ENCODE data around the gene ABCB11. TPM values are rescaled to one million over a fixed set of nuclear protein-coding genes. Genes with fewer than 3 reads are reported as not detected.

ABCB11 gene
- total and polyA plus RNA-seq, 2 of the 4 experiments (the other 2 are of a cell fraction), result not detected

GRCh38 chr2:169018390-169018789, 12.7 kb downstream of the ABCB11 start:
- H3K27me3 ChIP-seq (ENCODE audit: control insufficient read depth, insufficient read depth, low read length), result no peaks in the 10 kb centered on the region
- dilution Hi-C loops (cut with HindIII; ENCODE audit: low sequenced_read_pairs, unreplicated experiment), result no loop called here
- H2BK120ac ChIP-seq (ENCODE audit: low read depth, low read length), result no peak overlapping the region
- no CpG with 5 or more reads among the region's 3 CpGs for WGBS, 2 experiments (ENCODE audit: extremely low coverage in 2 of 2, insufficient read length in 1 of 2)
- H4K91ac ChIP-seq (ENCODE audit: insufficient read depth, low read depth, low read length), result no peak overlapping the region
- H3K23ac ChIP-seq (ENCODE audit: low read depth, low read length), result no peak overlapping the region
- CTCF ChIA-PET, result no interaction called here
- H3K27ac ChIP-seq (ENCODE audit: insufficient read depth, low read length), result no peak overlapping the region
- no peak overlapping the region for H2AK9ac ChIP-seq (replicated peaks; ENCODE audit: low read depth, low read length, poor library complexity)
- H4K8ac ChIP-seq (ENCODE audit: low read depth in 2 of 2, low read length in 2 of 2), result no peak overlapping the region
- H2BK15ac ChIP-seq (ENCODE audit: low read depth, low read length), result no peak overlapping the region
- no TSS peak for BruUV-seq (replicated peaks)
- H3K4me1 ChIP-seq (ENCODE audit: control insufficient read depth, insufficient read depth, low read length), result no peaks in the 10 kb centered on the region
- no peak overlapping the region for H3K4me3 ChIP-seq (ENCODE audit: insufficient read depth, low read depth, low read length)
- POLR2A ChIA-PET (ENCODE audit: unreplicated experiment), result interaction anchor here (0.6 kb wide), 1 partner anchor 26 kb away, joined by 11 read pairs; no protein-coding TSS in a partner anchor
- DNase-seq, result no peak
- H2AFZ ChIP-seq (replicated peaks; ENCODE audit: low read length, poor library complexity), result no peak overlapping the region
- H2BK5ac ChIP-seq (ENCODE audit: low read depth, low read length, poor library complexity, severe bottlenecking), result no peak overlapping the region
- no peaks in the 10 kb centered on the region for H4K20me1 ChIP-seq (ENCODE audit: insufficient read depth, low read length)
- no peak overlapping the region for H3K14ac ChIP-seq (replicated peaks; ENCODE audit: low read depth, low read length)
- H2BK20ac ChIP-seq (ENCODE audit: low read depth, low read length), result no peak overlapping the region
- TF ChIP-seq SMC3 (IDR thresholded peaks at IDR 0.05; ENCODE audit: low read depth, low read length), result no peak
- TF ChIP-seq, protein P1, sequence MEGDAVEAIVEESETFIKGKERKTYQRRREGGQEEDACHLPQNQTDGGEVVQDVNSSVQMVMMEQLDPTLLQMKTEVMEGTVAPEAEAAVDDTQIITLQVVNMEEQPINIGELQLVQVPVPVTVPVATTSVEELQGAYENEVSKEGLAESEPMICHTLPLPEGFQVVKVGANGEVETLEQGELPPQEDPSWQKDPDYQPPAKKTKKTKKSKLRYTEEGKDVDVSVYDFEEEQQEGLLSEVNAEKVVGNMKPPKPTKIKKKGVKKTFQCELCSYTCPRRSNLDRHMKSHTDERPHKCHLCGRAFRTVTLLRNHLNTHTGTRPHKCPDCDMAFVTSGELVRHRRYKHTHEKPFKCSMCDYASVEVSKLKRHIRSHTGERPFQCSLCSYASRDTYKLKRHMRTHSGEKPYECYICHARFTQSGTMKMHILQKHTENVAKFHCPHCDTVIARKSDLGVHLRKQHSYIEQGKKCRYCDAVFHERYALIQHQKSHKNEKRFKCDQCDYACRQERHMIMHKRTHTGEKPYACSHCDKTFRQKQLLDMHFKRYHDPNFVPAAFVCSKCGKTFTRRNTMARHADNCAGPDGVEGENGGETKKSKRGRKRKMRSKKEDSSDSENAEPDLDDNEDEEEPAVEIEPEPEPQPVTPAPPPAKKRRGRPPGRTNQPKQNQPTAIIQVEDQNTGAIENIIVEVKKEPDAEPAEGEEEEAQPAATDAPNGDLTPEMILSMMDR (conservative IDR thresholded peaks at IDR 0.05; ENCODE audit: low read depth, low read length), result no peak
- no peak for TF ChIP-seq NFE2L2 (IDR thresholded peaks at IDR 0.05; ENCODE audit: low read depth, low read length)
- TF ChIP-seq CHD1 (IDR thresholded peaks at IDR 0.05; ENCODE audit: low read depth, low read length), result no peak
- TF ChIP-seq ELK1 (IDR thresholded peaks at IDR 0.05; ENCODE audit: borderline replicate concordance, low read depth, low read length), result no peak
- no peak for TF ChIP-seq RCOR1 (IDR thresholded peaks at IDR 0.05; ENCODE audit: insufficient replicate concordance, low read length)
- TF ChIP-seq MXI1 (IDR thresholded peaks at IDR 0.05; ENCODE audit: borderline replicate concordance, low read depth, low read length), result no peak
- TF ChIP-seq RAD21 (IDR thresholded peaks at IDR 0.05; ENCODE audit: low read length), result no peak
- TF ChIP-seq USF2 (IDR thresholded peaks at IDR 0.05; ENCODE audit: low read depth, low read length), result no peak
- TF ChIP-seq MAFK (IDR thresholded peaks at IDR 0.05; ENCODE audit: low read depth, low read length), result no peak
- TF ChIP-seq MAZ (IDR thresholded peaks at IDR 0.05; ENCODE audit: borderline replicate concordance, low read depth, low read length), result no peak
- no peak for TF ChIP-seq FOS (IDR thresholded peaks at IDR 0.05; ENCODE audit: low read depth, low read length)
- TF ChIP-seq CEBPB (IDR thresholded peaks at IDR 0.05; ENCODE audit: low read depth, low read length), result no peak
- TF ChIP-seq BHLHE40 (IDR thresholded peaks at IDR 0.05; ENCODE audit: low read depth, low read length), result no peak
- TF ChIP-seq RFX5 (IDR thresholded peaks at IDR 0.05; ENCODE audit: low read depth, low read length), result no peak
- no peak for TF ChIP-seq POLR2A (IDR thresholded peaks at IDR 0.05; ENCODE audit: low read depth, low read length)
- no peak overlapping the region for H2AK5ac ChIP-seq (ENCODE audit: low read depth, low read length)
- in situ Hi-C loops (cut with MboI; ENCODE audit: low sequenced_read_pairs), result no loop called here
- no peak overlapping the region for H3K18ac ChIP-seq (ENCODE audit: low read depth, low read length)
- no peak overlapping the region for H3K9ac ChIP-seq (ENCODE audit: low read depth, low read length)
- H3K9me3 ChIP-seq (ENCODE audit: control insufficient read depth, insufficient read depth, low read length), result 0 out of 2 replicates have a peak, but pooled peaks cover 2% of the 10 kb centered on the region
- H4K5ac ChIP-seq (ENCODE audit: low read depth, low read length), result no peak overlapping the region
- intact Hi-C loops (cut with micrococcal nuclease), result loop anchor here (10.0 kb wide), 1 partner anchor 506 kb away; no protein-coding TSS in a partner anchor
- no peak for ATAC-seq (ENCODE audit: low read depth)
- H3K4me2 ChIP-seq (ENCODE audit: low read depth, low read length), result no peak overlapping the region
- H3K56ac ChIP-seq (ENCODE audit: extremely low read depth, insufficient read depth, low read length), result no peak overlapping the region
- H3K9me1 ChIP-seq (ENCODE audit: insufficient read depth, low read length), result no peaks in the 10 kb centered on the region
- H3K79me1 ChIP-seq (ENCODE audit: low read depth in 1 of 2, low read length in 2 of 2), result no peaks in the 10 kb centered on the region
- no peaks in the 10 kb centered on the region for H3K36me3 ChIP-seq (ENCODE audit: control insufficient read depth, insufficient read depth, low read length)
- no peak overlapping the region for H3K4ac ChIP-seq (ENCODE audit: low read depth, low read length)

Measured in IMR-90 (cell line).